Heart right ventricle (tissue), 16 donors: ENCODE results near the gene SCD5. TPM values are rescaled to one million over a fixed set of nuclear protein-coding genes. Genes with fewer than 3 reads are reported as not detected.

Experiments
- ATAC-seq, 8 donors: fragments of 200-7000 bp; cut with Tn5 transposase; one replicate each; pipeline ENCODE4 v1.9.1; 2020; ENCODE audit warnings: mild to moderate bottlenecking in 8 of 8, moderate library complexity in 8 of 8, moderate number of reproducible peaks in 1 of 8
- DNase-seq, 2 donors: peaks; one replicate each; pipeline ENCODE4 v3.0.0-alpha.2; 2020
- H3K27ac ChIP-seq, 10 donors: fragments of 200-600 bp; sonication (generic) in 2 of 10; one replicate each; pipeline versions ENCODE4 v1.5.0 to v1.8.0; 2020 to 2022; ENCODE audit warnings: mild to moderate bottlenecking in 3 of 10
- H3K27me3 ChIP-seq, 7 donors: fragments of 200-600 bp; one replicate each; pipeline ENCODE4 v1.8.0; 2021 to 2022; ENCODE audit warnings: mild to moderate bottlenecking in 2 of 7
- H3K36me3 ChIP-seq, 9 donors: fragments of 200-600 bp; sonication (generic) in 1 of 9; one replicate each; pipeline versions ENCODE4 v1.5.0 to v1.8.0; 2020 to 2022; ENCODE audit warnings: mild to moderate bottlenecking in 2 of 9
- H3K4me1 ChIP-seq, 9 donors: fragments of 200-600 bp; sonication (generic) in 1 of 9; one replicate each; pipeline versions ENCODE4 v1.5.0 to v1.8.0; 2020 to 2022; ENCODE audit warnings: mild to moderate bottlenecking in 4 of 9
- H3K4me3 ChIP-seq, 10 donors: fragments of 200-600 bp; sonication (generic) in 2 of 10; one replicate each; pipeline versions ENCODE4 v1.5.0 to v1.8.0; 2020 to 2022; ENCODE audit warnings: mild to moderate bottlenecking in 7 of 10, moderate library complexity in 2 of 10
- H3K9me3 ChIP-seq, 11 donors: fragments of 200-600 bp in 10 of 11; sonication (generic) in 2 of 11; one replicate each; pipeline versions ENCODE4 v1.5.0 to v1.8.0; 2013 to 2022; ENCODE audit warnings: mild to moderate bottlenecking in 2 of 11, control low read depth in 1 of 11, moderate library complexity in 1 of 11
- CTCF ChIP-seq, 9 donors: fragments of 200-600 bp; sonication (generic) in 2 of 9; IDR thresholded peaks; one replicate each; pipeline versions ENCODE4 v1.5.0 to v1.8.0; 2021 to 2022; ENCODE audit warnings: antibody characterized with exemption in 9 of 9, mild to moderate bottlenecking in 5 of 9, moderate library complexity in 1 of 9
- WGBS, 2 donors: extraction: QIAGEN DNeasy Blood & Tissue Kit; methylation state at CpG; one replicate each; pipeline ENCODE4 v1.1.7; 2013; ENCODE audit warnings: inconsistent platforms in 1 of 2; 5-methylcytosine and 5-hydroxymethylcytosine counted together
- intact Hi-C, 10 donors: fragments of 100-400 bp; cut with DNase I; formaldehyde crosslinking; loops; one replicate each; pipeline versions ENCODE4 v1.11.1 to v1.14.2; 2022
- polyA plus RNA-seq, 2 donors: library from polyadenylated mRNA; stranded (reverse); fragments of 200-250 nt; gene quantifications; one replicate each; pipeline ENCODE4 v1.2.3, GENCODE V29; 2013
- total RNA-seq, 10 donors: library from RNA; stranded (reverse); fragmentation: NEBNext Ultra II Directional in 3 of 10; extraction: Animal tissue kit (Norgen Biotek cat#: 25700) in 3 of 10; gene quantifications; one replicate each; pipeline versions ENCODE4 v1.2.1 to v1.2.4, GENCODE V29; 2021 to 2023
- donor health status: Arrhythmogenic right ventricular cardiomyopathy.
- donor health status: ischemic (EF 13 %, LVEDD 7.1; RV severe dilation, severe dysfunction).
- donor health status: healthy with polysubstance abuse.
- donor health status: DM: no; HTN: yes; CAD: no.
- donor health status: DM: no; HTN: no; CAD: no.
- donor health status: ischemic (EF 25% LVEDD 6.9; RV normal size, moderate dysfunction).
- donor health status: ischemic (EF 25% LVEDD 5.7; RV mildly dilated, moderate dysfunction).
- donor health status: healthy.
- donor health status: DM: yes; HTN: yes; CAD: no.
- donor health status: Ischemic cardiomyopathy.
- donor health status: ischemic (EF 35%, LVEDD 5.7; RV mildly dilated, moderate dysfunction).
- donor health status: nonischemic (EF 11% LVEDD 7.7; RV severe dilation, severe dysfunction).
- donor health status: DM: yes; HTN: yes; CAD: no.
- donor health status: PGD.
- donor health status: ischemic (EF 29% LVEDD 5.4; RV normal size, mild dysfunction).
- donor health status: nonischemic (EF 23%, LVEDD 6.1; RV moderate dilation, normal function).

Gene SCD5
- total and polyA plus RNA-seq, 12 donors: 1.7 to 6.7 (median 3.1) TPM

- intact Hi-C loops: no loop called here
Observed at GRCh38 chr4:82666970-82667665, 131.5 kb downstream of the SCD5 start.

GRCh38 chr4:82661181-82661992 lies 137.2 kb downstream of the SCD5 start:
- Histone ChIP-seq H3K36me3 (peaks cover 0 to 9% (median 0%) of the 10 kb centered on the region in 9 donors), H3K4me1 (no peaks in the 10 kb centered on the region), H3K27me3 (no peaks in the 10 kb centered on the region), H3K9me3 (peaks cover 0 to 9% (median 0%) of the 10 kb centered on the region in 11 donors), H3K4me3 (no peak overlapping the region), H3K27ac (no peak overlapping the region)
- intact Hi-C loops: no loop called here
- DNase-seq (no peak), ATAC-seq (no peak)
- WGBS, 2 donors: 91 to 94% methylated on average over 6 of the region's 6 CpGs
- TF ChIP-seq CTCF (IDR thresholded peaks at IDR 0.05): no peak

More at GRCh38 chr4:82666970-82667665, 131.5 kb downstream of the SCD5 start:
- H3K4me1 ChIP-seq: no peaks in the 10 kb centered on the region
- no peaks in the 10 kb centered on the region for H3K36me3 ChIP-seq
- 97 to 98% methylated on average over 5 of the region's 5 CpGs for WGBS, 2 donors
- TF ChIP-seq CTCF (IDR thresholded peaks at IDR 0.05): no peak
- ATAC-seq (no peak), DNase-seq (no peak)
- no peak overlapping the region for H3K4me3 ChIP-seq
- no peak overlapping the region for H3K27ac ChIP-seq
- H3K9me3 ChIP-seq: peaks cover 0 to 16% (median 5%) of the 10 kb centered on the region in 11 donors
- H3K27me3 ChIP-seq: no peaks in the 10 kb centered on the region

GRCh38 chr4:82652062-82652461 lies 146.5 kb downstream of the SCD5 start:
- DNase-seq (no peak), ATAC-seq (no peak)
- Histone ChIP-seq H3K4me3 (no peak overlapping the region), H3K9me3 (peaks cover 0 to 2% (median 0%) of the 10 kb centered on the region in 11 donors), H3K27me3 (no peaks in the 10 kb centered on the region), H3K4me1 (peaks cover 0 to 5% (median 0%) of the 10 kb centered on the region in 9 donors), H3K27ac (no peak overlapping the region), H3K36me3 (no peaks in the 10 kb centered on the region)
- TF ChIP-seq CTCF (IDR thresholded peaks at IDR 0.05): no peak
- intact Hi-C loops: no loop called here
- 40 to 69% methylated on average over 4 of the region's 4 CpGs for WGBS, 2 donors

GRCh38 chr4:82650868-82651267 lies 147.7 kb downstream of the SCD5 start:
- no peaks in the 10 kb centered on the region for H3K36me3 ChIP-seq
- H3K27me3 ChIP-seq: no peaks in the 10 kb centered on the region
- no peaks in the 10 kb centered on the region for H3K9me3 ChIP-seq
- DNase-seq: no peak
- intact Hi-C loops: no loop called here
- H3K4me3 ChIP-seq: no peak overlapping the region
- H3K27ac ChIP-seq: no peak overlapping the region
- TF ChIP-seq CTCF (IDR thresholded peaks at IDR 0.05): no peak
- H3K4me1 ChIP-seq: peaks cover 0 to 5% (median 0%) of the 10 kb centered on the region in 9 donors
- ATAC-seq: no peak
